Stimulated activated CD4-positive, alpha-beta T cell treated with anti-CD3 and anti-CD28 coated beads, TNF-alpha, amount 100 ng/mL, for 1 hour (primary cell): Measurements from ENCODE around the gene PRELP.

ENCODE experiments used
- DNase-seq, 3 donors: peaks; one replicate each; pipeline ENCODE4 v3.0.0-alpha.2; 2020; ENCODE audit warnings: low read depth in 3 of 3, low spot score in 1 of 3

The PRELP gene

DNA sequence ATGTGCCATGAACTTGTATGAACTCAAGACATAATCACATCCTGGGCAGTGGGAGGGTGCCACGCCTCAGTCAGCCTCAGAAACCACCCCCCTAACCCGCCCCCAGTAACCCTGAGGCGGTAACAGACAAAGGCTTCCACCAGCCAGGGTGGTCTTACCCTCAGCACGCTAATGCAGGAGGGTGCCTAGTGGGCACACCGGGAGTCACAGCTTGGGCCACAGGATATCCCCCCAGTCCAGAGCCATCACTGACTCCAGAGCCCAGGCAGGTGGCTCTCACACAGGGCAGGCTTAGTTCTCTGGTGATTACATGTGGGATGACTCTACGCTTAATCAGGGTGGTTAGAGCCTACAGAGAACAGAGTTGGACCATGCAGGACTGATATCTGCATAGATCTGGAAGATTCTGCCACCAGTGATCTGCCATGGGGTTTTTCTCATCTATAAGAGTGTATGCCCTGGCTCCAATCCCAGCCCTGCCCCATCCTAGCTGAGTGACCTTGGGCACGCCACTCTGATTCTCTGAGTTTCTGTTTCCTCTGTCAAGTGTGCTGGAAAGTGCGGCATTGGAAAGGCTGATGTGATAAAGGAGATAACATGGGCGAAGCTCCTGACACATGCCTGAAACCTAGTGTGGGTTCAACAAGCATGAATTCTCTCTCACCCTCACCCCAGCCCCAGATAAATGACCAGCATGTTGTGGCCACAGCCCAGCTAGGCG is 45.6 kb downstream of the PRELP start:
- DNase-seq = no peak

DNA sequence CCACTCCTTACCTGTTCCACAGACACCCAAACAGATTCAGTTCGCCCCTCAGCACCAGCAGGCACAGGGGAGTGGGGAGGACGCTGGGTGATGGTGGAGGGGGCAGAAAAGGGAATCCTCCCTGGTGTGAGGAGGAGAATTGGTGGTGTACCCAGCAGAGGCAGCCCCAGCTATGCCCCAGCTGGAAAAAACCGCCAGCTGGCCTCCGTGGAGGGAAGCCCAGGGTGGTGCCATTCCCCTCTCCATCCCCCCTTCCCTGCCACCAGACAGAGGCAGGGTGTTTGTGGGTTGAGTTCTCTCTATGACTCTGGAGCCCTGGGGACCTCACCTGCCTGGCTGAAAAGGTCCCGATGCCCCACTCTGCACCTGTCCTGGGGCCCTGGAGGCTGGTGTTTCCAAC is 46.2 kb downstream of the PRELP start:
- no peak for DNase-seq

DNA sequence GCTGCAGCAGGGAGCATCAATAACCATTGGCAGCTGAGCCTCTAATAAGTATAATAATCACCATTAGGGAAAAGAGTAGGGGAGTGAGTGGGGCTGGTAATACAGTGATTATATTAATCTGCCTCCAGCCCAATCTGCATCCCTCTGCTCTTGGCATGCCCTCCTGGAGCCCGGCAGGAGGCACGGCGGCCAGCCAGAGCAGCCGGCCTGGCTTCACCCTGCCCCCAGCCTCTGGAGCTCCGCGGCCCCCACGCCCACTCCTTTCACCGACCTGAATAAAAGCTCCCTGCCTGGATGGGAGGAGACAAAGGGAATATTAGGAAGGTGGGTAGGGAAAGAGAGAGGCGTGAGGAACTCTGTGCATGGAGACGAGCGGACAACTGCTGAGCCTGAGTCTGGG is 46.6 kb downstream of the PRELP start:
- DNase-seq = no peak

DNA sequence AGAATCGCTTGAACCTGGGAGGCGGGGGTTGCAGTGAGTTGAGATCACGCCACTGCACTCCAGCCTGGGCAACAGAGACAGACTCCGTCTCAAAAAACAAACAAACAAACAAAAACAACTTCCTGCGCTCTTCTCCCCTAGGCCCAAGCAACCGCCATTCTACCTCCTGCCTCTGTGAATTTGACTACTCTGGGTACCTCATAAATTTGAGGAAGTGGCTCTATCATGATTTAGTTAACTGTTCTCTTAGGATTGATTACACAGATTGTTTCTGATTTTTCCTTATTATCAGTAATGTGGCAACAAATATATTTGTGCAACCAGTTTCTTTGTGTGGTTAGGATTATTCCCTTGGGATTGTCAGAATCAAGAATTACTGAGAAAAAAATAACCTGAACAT is 48.1 kb downstream of the PRELP start:
- no peak for DNase-seq

DNA sequence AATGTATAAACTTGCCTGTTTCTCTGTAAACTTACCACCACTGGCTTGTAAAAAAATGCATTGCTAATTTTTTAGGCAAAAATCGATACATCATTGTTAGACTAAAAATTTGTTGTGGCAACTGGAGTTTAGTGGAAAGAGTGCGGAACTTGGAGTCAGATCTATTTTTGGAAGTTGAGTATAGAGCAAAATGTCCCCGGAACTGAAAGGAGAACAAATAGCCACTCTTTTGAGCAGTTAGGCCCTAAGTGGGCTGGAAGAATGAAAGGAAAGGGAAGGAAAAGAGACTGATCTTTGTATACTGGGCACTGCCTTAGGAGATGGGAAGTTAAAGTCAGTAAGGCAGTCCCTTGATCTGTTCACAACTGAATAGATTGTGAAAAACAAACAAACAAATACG is 48.5 kb downstream of the PRELP start:
- no peak for DNase-seq

DNA sequence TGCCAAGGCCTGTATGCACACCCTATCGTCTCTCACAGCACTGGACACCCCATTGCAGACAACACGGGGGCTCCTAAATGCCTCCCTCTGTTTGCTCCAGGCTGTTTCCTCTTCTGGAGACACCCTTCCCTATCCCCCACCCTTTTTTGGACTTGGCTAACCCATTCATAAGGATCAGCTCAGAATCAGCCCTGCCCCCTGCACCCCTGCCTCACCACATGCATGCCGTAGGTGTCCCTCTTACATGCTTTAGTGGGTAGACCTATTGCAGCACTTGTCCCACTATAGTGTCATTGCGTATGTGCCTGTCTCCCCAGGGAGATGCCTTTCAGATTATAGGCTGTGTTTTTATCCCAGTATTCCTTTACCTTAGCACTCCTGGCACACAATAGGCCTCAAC is 49.2 kb downstream of the PRELP start:
- no peak for DNase-seq

DNA sequence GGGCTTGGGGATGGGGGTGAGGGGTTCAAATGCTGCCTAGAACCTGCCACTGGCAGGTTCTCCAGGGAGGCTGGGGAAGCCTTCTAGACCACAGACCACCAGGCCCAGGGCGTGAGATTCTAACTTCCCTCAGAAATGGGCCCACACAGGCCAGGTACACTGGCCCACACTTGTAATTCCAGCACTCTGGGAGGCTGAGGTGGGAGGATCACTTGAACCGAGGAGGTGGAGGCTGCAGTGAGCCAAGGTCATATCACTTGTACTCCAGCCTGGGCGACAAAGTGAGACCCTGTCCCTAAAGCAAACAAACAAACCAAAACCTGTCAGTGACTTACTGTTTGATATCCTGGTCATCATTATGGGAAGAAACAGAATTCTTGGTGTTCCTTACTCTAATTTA is 50.1 kb downstream of the PRELP start:
- DNase-seq = no peak

DNA sequence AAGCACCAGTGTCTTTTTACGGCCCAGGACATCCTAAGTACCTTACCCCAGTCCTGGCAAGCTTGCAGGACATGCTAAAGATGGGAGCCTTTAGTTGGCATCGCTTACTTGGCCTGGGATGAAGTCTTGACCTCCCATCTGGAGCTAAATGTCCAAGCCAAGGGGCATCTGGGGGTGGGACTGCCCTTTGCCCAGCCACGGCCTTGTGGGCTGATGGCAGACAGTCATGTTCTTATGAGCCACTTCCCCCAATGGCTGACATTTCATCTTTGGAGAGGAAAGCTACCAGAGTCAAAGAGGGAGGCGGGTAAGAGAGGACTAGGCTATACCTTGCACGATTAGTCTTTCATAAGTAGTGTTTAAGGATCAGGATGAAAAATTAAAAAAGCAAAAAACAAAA is 50.5 kb downstream of the PRELP start:
- no peak for DNase-seq

DNA sequence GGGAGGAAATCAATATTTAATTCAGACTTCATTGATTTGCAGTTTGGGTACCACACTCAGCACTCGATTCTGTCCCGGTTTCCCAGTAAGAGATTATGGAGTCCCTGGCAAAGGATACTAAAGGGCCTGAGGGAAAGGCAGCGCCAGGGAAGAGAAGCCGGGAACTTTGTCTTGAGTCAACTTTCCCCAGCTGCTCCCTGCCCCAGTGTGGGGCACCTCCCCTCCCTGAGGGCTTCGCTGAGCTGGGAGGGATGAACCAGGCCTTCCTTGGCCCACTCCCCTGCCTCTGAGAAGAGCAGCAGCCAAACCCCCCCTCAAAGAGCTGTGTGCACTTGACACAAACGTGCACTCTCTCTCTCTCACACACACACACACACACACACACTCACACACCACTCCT is 51.0 kb downstream of the PRELP start:
- no peak for DNase-seq

DNA sequence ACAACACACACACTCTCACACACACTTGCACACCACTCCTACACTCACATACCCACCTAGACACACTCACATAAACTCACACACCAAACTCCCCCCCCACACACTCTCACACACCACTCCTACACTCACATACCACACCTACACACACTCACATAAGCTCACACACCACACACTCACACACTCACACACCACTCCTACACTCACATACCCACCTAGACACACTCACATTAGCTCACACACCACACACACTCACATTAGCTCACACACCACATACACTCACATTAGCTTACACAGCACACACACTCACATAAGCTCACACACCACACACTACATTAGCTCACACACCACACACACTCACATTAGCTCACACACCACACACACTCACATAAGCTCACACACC is 51.4 kb downstream of the PRELP start:
- no peak for DNase-seq

DNA sequence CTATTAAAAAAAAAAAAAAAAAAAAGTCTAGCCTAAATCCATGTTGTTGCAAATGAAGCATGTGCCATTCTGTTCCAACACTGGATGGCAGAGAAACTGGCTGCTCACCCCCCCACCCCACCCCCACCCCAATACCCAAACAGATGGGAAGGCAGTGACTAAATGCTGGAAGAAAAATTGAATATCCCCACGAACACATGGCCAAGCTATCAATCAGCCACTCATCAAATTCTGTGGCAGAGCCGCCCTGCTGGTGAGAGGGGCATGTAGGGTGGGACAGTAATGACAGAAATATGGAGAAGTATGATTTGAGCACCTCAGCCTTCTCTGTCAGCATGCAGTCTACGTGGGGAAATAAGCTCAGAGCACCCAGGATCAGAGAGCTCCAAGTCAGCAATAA is 52.5 kb downstream of the PRELP start:
- no peak for DNase-seq

DNA sequence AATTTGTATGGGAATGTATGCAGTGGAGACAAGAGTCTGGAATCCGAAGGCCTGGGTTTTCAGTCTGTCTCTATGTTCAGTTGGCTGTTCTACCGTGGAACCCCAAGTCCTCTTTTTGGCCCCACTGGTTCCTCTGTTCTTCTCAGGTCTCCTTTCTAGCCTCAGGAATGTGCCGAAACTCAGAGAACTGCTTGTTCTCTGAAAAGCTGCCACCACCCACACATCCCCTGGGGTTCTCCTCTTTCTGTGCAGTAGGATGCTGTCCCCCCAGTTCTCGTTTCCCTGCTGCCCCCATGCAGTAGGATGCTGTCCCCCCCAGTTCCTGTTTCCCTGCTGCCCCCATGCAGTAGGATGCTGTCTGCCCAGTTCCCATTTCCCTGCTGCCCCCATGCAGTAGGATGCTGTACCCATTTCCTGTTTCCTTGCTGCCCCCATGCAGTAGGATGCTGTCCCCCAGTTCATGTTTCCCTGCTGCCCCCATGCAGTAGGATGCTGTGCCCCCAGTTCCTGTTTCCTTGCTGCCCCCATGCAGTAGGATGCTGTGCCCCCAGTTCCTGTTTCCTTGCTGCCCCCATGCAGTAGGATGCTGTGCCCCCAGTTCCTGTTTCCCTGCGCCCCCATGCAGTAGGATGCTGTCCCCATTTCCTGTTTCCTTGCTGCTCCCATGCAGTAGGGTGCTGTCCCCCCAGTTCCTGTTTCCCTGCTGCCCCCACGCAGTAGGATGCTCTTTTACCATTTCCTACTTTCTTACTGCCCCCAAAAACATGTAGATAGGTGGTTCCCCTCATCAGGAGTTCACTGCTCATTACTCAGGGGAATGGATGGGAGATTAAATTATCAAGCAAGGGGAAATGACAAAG is 53.6 kb downstream of the PRELP start:
- DNase-seq = no peak

DNA sequence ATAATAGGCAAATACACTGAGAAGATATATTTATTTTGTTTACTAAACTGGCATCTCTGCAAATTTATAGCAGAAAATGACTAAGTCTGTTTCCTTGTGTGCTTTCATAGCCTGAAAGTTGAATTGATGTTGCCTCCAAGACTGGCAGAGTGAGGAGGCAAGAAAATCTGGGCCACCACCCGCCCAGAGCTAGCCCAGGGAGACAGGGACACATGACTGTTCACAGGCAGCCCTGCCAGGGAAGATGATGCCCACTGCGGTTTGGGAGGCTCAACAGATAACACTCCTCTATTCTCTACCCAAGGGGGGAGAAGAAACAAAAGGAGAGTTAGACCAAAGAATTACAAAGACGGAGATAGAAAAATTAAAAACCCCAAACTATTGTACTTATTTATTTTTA is 55.5 kb downstream of the PRELP start:
- no peak for DNase-seq

DNA sequence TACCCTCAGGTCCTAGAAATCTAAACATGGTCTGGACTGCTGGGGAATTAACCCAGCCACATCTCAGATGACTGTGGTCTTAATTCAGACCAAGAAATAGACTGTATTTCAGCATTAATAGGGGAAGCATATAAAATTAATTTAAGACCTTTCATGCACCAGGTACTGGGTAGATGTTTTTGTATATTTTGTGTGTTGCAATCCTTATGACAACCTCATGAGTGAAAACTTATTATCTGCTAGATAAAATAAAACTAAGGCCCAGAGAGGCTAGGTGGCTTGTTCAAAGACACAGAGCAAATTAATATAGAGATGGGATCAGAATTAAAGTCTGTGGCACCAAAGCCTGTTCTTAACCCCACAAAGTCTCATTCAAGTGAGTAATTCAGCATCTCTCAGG is 58.4 kb downstream of the PRELP start:
- DNase-seq = no peak

DNA sequence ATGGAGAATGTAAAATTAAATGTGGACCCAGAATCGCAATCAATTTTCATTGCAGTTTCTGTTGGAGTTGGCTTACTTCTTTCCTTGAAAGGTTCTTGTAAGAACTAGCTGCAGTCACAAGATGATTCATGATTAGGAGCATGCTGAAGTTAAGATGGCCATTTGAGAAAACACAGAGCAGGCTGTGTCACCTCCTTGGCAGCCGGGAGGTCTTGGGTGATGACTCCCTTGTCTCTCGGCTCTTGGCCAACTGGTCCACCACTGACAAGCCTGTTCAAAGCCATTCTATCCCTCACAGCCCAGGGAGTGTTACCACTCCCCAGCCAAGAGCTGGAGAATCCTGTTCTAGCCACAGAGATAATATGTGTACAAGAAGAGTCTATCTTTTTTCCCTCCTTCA is 58.9 kb downstream of the PRELP start:
- no peak for DNase-seq

DNA sequence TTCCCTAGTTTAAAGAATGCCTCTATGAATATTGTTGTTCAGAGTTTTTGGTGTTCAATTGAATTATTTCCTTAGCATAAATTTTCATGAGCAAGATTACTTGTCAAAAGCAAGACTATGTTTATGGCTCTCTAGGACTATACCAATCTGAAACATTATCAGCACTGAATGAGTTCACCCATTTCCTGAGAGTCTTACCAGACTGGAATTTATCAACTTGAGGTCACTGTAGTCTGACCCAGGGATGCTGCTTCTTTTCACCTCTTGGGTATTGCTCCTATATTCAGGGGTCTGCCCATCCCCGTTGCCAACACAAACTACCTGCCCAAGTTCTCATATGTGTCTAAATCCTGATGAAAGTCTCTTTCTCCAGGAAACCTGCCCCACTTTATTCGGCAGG is 61.0 kb downstream of the PRELP start:
- no peak for DNase-seq

DNA sequence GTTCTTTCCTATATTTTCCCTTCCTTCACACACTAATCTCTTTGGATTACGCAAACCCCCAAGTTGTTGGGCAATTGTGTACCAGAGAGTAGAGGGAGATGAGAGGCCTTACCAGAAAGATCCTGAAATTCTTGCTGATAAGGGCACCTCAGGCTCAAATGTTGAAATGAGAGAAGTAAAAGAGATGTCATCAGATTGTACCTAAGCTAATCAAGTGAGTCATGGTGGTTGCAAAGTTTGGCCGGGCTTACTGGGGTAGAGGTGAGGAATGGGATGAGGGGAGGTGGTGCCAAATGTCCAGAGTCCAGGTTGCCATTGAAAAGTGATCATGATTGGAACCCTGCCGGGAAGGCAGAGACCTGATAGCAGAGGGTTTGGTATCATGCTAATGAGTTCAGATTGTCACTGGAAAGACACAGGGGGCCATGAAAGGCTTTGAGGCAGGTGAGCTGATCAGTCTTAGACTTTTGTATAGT is 61.4 kb downstream of the PRELP start:
- DNase-seq = no peak

DNA sequence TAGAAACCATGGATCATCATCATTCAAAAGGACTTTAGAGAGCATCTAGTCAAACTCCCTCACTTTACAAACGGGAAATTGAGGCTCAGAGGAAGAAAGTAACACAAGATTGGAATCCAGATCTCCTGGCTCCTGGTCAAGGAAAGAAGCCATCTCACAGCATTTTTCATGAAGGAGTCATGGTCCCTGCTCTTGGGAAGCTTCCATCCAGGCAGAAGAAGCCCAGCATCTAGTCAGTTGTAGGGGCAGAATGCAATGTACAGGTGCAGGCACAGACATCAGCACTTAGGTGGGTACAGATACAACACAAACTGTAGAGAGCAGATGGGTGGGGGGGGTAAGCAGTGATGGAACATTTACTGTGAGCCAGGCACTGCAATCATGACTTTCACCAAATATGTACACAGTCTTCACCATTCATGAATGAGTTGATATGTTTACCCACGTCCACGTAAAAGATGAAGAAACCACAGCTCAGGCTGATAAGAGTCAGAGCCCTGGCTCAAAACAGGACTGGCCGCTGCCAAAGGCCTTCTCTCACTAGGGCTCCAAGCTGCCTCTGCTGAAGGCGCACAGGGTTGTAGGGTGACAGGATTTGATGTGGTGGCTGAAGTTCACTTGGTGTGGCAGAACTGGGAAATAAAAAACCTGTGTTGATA is 62.3 kb downstream of the PRELP start:
- no peak for DNase-seq

DNA sequence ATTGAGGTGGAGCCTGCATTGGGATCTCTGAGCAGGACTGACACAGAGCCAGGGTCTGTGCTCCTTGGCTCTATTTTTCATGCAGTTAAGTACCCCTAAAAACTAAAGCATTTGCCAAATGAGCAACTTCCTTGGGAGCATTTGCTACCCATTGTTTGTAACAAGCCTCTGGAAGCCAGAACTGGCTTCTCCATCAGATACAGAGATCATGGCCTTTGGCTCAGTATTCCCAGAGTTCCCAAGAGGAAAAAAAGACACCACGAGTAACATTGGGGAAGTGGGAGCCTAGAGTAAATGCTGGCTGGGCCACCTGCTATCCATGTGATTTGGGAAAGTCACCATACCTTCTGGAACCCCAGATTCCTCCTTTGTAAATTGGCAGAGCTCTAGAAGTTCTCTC is 63.1 kb downstream of the PRELP start:
- no peak for DNase-seq

DNA sequence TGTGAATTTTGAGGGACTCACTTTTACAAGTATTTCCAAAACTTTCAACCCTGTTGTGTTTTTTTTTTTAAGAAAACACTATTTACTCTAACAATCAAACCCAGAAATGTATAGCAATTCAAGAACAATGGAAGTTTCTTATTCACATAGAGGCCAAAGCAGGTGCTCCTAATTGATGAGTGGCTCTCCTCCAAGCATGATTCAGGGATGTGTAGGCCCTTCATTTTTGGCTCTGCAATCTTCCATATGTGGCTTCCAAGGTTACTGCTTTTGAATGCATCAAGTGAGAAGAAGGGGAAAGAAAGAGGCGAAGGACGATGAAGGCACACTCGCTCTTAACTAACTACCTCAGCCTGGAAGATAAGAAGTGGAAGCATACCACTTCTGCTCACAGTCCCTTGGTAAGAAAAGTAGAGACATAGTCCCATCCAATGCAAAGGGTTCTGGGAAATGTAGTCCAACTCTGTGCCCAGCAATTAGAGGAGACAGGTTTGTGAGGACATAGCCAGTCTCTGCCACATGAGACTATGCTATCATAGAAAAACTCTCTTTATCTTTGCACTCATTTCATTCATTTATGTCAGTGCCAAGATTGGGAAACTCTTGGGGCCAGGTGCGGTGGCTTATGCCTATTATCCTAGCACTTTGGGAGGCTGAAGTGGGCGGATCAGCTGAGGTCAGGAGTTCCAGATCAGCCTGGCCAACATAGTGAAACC is 64.4 kb downstream of the PRELP start:
- no peak for DNase-seq
